Neural progenitor cell (in vitro differentiated cells): ENCODE measurements around the gene LCP1.

Source experiments
- EZH2 ChIP-seq: fragments of 200-600 bp; sonication (generic); IDR thresholded peaks from 2 replicates; pipeline ENCODE4 v1.6.1; 2017; ENCODE audit warnings: antibody characterized with exemption, mild to moderate bottlenecking, moderate library complexity
- EZH2phosphoT487 ChIP-seq: fragments of 200-600 bp; sonication (generic); IDR thresholded peaks from 2 replicates; pipeline ENCODE4 v1.6.1; 2017; ENCODE audit warnings: antibody characterized with exemption
- TF ChIP-seq, protein P1 (sequence below): fragments of 200-600 bp; sonication (generic); IDR thresholded peaks from 2 replicates; pipeline ENCODE4 v1.5.1; 2017; ENCODE audit warnings: antibody characterized with exemption, mild to moderate bottlenecking

DNA sequence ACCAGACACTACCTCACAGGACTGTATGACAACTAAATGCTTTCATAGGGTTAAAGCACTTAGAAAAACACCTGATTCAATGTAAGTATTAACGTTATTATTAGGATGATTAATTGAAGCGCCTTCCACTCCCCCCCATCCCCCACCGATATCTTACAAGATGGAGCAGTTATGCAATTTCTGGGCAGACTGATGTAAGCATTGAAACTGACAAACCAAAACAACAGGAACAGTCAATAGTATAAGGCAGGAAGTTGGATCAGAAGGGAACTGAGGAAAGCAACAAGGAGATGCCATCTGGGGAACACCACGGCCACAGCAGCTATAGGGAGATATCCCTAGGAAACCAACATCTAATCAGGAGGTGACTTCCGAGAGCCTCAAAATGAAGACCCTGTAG lies 3.8 kb downstream of the LCP1 start:
- TF ChIP-seq, protein P1, sequence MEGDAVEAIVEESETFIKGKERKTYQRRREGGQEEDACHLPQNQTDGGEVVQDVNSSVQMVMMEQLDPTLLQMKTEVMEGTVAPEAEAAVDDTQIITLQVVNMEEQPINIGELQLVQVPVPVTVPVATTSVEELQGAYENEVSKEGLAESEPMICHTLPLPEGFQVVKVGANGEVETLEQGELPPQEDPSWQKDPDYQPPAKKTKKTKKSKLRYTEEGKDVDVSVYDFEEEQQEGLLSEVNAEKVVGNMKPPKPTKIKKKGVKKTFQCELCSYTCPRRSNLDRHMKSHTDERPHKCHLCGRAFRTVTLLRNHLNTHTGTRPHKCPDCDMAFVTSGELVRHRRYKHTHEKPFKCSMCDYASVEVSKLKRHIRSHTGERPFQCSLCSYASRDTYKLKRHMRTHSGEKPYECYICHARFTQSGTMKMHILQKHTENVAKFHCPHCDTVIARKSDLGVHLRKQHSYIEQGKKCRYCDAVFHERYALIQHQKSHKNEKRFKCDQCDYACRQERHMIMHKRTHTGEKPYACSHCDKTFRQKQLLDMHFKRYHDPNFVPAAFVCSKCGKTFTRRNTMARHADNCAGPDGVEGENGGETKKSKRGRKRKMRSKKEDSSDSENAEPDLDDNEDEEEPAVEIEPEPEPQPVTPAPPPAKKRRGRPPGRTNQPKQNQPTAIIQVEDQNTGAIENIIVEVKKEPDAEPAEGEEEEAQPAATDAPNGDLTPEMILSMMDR = no peak
- no peak for TF ChIP-seq EZH2
- no peak for TF ChIP-seq EZH2phosphoT487
